HEK293T (cell line): ENCODE data around the gene KNTC1.

Experiments
- ARNT ChIP-seq: fragments of 450-650 bp; IDR thresholded peaks from 2 replicates; pipeline ENCODE4 v1.6.1; 2017; ENCODE audit warnings: mild to moderate bottlenecking
- BHLHE40 ChIP-seq: fragments of 450-650 bp; IDR thresholded peaks from 2 replicates; pipeline ENCODE4 v1.6.1; 2016; ENCODE audit warnings: mild to moderate bottlenecking, moderate library complexity, borderline replicate concordance
- ELF4 ChIP-seq: fragments of 450-650 bp; IDR thresholded peaks from 2 replicates; pipeline ENCODE4 v1.6.1; 2017; ENCODE audit warnings: antibody characterized with exemption
- FOXA1 ChIP-seq: fragments of 450-650 bp; IDR thresholded peaks from 2 replicates; pipeline ENCODE4 v1.6.1; 2016; ENCODE audit warnings: mild to moderate bottlenecking
- FOXM1 ChIP-seq: fragments of 450-650 bp; IDR thresholded peaks from 2 replicates; pipeline ENCODE4 v1.6.1; 2017; ENCODE audit warnings: mild to moderate bottlenecking, borderline replicate concordance
- HDGF ChIP-seq: fragments of 450-650 bp; IDR thresholded peaks from 2 replicates; pipeline ENCODE4 v1.6.1; 2017; ENCODE audit warnings: antibody characterized with exemption, borderline replicate concordance
- L3MBTL2 ChIP-seq: fragments of 450-650 bp; conservative IDR thresholded peaks from 2 replicates; pipeline ENCODE4 v1.6.1; 2016; ENCODE audit warnings: mild to moderate bottlenecking
- LEF1 ChIP-seq: fragments of 450-650 bp; IDR thresholded peaks from 2 replicates; pipeline ENCODE4 v1.6.1; 2017; ENCODE audit warnings: mild to moderate bottlenecking, borderline replicate concordance
- NFRKB ChIP-seq: fragments of 450-650 bp; IDR thresholded peaks from 2 replicates; pipeline ENCODE4 v1.6.1; 2016; ENCODE audit warnings: mild to moderate bottlenecking, moderate library complexity
- PKNOX1 ChIP-seq: fragments of 450-650 bp; IDR thresholded peaks from 2 replicates; pipeline ENCODE4 v1.6.1; 2016
- SP1 ChIP-seq: fragments of 450-650 bp; IDR thresholded peaks from 2 replicates; pipeline ENCODE4 v1.6.1; 2017
- SUZ12 ChIP-seq: fragments of 450-650 bp; IDR thresholded peaks from 2 replicates; pipeline ENCODE4 v1.6.1; 2016; ENCODE audit warnings: mild to moderate bottlenecking
- TARDBP ChIP-seq: fragments of 450-650 bp; IDR thresholded peaks from 2 replicates; pipeline ENCODE4 v1.6.1; 2016
- ZNF384 ChIP-seq: fragments of 450-650 bp; IDR thresholded peaks from 2 replicates; pipeline ENCODE4 v1.6.1; 2016

- no peak for TF ChIP-seq FOXM1
- no peak for TF ChIP-seq FOXA1
- TF ChIP-seq HDGF = no peak
- no peak for TF ChIP-seq LEF1
- TF ChIP-seq ELF4 = peak; percentile 90
- TF ChIP-seq PKNOX1 = no peak
- no peak for TF ChIP-seq SUZ12
- TF ChIP-seq ARNT = no peak
- TF ChIP-seq SP1 = no peak
- peak; percentile 98 for TF ChIP-seq NFRKB
- TF ChIP-seq L3MBTL2 = peak; percentile 95
- TF ChIP-seq BHLHE40 = no peak
- no peak for TF ChIP-seq TARDBP
- TF ChIP-seq ZNF384 = no peak
Measured at GRCh38 chr12:122526683-122527477, at the start of gene KNTC1, which contains the start of gene RSRC2.
